Kidney tubule cell (primary cell): Measurements from ENCODE around the gene NDOR1.
A peak's percentile ranks its signal among the peaks of the same experiment; 100 is the strongest.

Experiments used
- DNase-seq: peaks from one replicate; pipeline ENCODE4 v3.0.0-alpha.2; 2018; ENCODE audit warnings: low spot score

NDOR1 gene

DNA sequence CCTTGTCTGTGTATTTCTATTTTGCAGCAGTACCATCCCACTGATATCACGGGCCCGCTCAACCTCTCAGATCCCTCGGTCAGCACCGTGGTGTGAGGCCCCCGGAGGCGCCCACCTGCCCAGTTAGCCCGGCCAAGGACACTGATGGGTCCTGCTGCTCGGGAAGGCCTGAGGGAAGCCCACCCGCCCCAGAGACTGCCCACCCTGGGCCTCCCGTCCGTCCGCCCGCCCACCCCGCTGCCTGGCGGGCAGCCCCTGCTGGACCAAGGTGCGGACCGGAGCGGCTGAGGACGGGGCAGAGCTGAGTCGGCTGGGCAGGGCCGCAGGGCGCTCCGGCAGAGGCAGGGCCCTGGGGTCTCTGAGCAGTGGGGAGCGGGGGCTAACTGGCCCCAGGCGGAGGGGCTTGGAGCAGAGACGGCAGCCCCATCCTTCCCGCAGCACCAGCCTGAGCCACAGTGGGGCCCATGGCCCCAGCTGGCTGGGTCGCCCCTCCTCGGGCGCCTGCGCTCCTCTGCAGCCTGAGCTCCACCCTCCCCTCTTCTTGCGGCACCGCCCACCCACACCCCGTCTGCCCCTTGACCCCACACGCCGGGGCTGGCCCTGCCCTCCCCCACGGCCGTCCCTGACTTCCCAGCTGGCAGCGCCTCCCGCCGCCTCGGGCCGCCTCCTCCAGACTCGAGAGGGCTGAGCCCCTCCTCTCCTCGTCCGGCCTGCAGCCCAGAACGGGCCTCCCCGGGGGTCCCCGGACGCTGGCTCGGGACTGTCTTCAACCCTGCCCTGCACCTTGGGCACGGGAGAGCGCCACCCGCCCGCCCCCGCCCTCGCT is 37.5 kb upstream of the NDOR1 start:
- DNase-seq, result no peak

DNA sequence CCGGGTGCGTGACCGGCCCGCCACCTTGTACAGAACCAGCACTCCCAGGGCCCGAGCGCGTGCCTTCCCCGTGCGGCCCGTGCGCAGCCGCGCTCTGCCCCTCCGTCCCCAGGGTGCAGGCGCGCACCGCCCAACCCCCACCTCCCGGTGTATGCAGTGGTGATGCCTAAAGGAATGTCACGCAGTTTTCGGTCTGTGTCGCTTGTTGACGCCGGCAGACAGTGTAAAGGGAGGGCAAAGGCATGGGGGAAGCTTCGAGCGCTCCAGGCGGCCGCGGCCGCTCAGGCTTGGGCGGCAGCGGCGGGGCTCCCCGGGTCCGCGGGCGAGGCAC is 37.0 kb upstream of the NDOR1 start:
- no peak for DNase-seq

DNA sequence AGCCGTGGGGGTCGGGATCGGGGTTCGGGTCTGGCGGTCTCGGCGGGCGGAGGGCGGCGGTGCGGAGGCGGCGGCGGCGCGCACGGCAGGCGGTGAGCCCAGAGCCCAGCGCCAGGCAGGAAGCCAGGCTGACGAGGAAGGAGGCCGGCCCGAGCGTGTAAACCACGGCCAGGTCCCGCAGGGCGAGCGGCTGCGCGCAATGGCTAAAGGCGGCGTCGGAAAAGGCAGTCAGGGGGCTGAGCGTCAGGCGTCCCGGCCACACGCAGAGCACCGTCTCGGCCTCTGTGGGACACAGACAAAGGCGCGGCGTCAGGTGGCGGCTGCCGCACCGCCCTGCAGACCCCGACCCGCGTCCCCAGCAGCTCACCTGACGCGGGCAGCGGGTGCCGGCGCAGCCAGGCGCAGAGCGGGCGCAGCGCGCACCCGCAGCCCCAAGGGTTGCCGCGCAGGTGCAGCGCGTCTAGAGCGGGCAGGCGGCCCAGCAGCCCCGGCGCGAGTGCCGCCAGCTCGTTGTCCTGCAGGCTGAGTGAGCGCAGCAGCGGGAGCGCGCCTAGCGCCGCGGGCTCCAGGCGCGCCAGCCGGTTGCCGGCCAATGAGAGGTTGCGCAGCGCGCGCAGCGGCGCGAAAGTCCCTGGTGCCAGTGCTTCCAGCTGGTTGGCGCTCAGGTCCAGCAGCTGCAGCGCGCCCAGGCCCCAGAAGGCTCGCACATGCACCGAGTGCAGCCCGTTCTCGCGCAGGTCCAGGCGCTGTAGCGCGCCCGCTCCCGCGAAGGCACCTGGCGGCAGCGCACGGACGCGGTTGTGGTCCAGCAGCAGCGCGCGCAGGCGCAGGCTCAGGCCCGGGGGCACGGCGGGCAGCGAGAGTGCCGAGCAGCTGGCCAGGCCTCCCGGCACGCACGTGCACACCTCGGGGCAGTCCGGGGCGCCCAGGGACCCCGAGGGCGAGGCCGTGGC is 36.3 kb upstream of the NDOR1 start:
- peak; percentile 64 for DNase-seq

DNA sequence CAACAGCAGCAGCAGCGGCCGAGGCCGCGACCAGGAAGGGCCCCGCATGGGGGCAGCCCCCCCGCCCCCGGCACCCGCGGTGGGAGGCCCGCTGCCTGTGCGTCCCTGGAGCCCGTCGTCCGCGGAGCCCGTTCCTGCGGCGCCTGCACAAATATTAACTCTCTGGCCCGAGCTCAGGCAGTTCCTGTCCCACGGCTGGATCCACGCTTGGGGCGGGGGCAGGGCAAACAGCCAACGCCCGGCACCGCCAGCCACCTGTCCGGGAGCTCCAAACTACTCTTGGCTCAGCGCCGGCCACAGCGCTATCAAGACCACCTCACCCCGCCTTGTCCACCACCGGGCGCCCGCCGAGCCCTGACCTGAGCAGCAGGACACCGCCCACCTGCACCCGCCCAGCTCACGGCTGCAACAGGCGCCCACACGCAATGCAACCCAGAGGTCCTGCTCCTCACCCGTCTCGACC is 35.6 kb upstream of the NDOR1 start, which contains the start of gene LRRC26:
LRRC26 (minus strand) TSS at position 156 of the 463 bp plus-strand sequence; CDS start at position 48, 108 bp downstream.
- no peak for DNase-seq

DNA sequence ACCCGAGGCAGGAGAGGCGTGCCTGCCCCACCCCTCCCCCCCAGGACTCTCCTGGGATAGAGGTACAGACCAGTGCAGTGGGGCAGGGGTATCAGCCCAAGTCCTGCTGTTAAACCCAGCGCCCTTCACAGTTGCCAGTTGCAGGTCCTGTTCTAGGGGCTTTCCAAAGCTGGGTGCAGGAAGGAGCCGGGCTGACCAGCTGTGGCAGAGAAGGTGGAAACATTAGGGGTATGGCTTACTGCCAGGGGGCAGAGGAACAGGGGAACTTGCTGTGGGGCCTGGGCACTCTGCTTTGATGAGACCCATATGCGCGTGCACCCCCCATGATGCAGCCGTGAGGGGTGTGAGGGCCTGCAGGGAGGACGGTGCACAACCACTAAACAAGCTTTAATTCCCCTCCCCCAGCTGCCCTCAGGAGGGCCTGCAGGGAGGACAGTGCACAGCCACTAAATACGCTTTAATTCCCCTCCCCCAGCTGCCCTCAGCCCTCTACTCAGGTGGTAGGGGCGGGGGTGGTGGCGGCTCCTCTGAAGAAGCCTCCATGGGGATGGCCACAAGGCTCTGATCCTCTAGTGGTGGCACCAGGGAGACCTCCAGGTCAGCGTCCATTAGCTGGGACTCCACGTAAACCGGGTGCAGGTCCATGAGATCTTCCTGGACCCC is 34.9 kb upstream of the NDOR1 start:
- no peak for DNase-seq

DNA sequence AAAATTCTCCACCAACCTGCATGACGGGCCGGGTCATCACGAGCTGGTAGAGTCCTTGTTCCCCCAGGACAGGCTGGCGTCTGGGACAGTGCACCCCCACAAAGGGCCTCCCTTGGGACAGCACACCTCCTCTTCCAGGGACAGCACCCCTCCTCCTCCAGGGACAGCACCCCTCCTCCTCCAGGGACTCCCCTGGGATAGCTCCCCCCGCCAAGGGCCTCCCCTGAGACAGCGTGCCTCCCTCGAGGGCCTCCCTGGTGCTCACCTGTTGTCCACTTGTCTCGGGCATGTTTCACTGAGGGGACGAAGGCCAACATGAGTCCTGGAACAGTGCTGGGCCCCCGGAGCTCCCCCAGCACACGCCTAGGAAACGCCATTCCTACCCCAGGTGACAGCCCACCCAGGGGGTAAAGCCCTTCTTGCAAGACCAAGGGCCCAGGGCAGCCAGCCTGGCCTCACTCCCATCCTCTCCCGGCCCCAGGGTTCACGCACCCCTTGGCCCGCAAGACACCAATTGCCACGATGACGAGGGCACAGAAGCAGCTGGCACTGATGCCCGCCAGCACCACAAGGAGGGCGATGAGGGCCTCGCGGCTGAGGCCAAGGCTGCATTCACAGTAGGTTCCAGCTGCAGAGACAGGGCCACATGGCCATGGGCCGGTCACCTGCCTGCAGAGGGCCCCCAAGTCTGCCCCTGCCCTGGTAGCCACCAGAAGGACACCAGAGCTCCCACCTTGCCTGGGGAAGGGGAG is 34.2 kb upstream of the NDOR1 start:
- DNase-seq, result no peak

DNA sequence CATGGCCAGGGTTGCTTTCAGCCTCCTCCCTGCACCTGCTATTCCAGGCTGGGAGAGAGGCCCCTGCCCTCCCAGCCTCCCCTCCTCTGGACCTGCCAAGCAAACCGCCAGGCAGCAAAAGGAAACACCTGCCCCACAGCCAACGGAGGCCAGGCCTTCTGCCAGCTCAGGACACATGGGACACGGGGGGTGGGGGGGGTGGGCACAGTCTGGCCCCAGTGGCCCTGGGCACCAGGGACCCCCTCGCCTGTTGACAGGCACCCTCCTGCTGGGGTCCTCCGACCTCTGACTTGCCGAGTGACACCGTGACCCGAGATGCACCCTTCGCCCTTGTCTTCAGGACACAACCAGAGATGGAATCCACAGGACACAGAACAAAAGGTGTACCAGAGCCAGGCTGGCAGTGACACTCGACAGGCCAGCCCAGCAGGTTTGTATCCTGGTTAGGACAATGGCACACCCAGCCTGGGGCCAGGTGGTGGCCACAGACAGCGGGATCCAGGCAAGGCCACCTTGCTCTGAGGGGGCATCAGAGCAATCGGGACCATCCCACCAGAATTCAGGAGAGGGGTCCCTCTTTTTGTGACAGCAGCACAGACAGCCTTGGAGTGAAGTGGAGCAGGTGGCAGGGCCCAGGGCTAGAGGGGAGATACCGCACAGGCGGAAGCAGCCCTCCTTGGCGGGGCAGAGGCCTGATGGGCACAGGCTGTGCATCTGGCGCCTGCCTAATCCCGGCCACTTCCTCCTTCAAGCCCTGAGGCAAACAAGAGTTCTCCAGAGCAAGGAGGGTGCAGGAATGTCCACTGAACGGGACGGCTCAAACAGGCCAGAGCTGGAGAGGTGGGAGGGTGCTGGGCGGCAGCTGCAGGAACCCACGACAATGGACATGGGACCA is 32.4 kb upstream of the NDOR1 start:
- DNase-seq, result no peak

DNA sequence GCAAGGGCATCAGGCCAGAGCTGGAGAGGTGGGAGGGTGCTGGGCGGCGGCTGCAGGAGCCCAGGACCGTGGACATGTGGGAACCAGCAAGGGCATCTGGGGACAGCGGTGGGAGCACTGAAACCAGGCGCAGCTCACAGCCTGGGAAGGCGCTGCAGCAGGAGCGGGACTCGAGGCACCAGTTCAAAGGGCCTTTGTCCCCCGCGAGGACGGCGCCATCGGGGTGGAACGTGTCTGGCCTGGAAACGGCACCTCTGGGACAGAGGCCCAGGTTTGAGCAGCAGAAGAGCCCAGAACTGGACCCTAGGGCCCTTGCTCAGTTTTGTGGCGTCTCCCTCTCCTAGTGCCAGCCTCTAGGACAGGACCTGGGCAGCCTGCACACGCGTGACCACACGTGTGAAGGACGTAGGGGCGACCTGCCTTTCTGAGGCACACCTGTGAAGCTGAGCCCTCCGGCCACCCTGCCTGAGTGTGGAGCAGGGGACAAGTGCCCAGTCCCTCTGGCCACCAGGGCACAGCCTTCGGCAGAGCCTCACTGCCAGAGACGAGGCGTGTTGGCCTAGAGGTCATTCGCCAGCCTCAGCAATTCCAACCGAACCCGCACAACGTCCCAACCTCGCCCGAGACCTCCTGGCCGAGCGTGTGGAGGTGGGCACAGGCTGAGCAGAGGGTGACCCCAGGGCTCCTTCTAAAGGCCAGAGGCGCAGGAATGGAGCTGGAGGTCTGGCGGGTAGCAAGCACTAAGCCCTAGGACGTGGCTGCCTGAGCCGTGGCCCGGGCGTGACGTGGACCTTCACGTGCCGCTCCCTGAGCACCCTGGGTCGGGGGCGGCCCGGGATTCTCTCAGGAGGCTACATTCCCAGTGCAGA is 31.5 kb upstream of the NDOR1 start:
- DNase-seq, result no peak

DNA sequence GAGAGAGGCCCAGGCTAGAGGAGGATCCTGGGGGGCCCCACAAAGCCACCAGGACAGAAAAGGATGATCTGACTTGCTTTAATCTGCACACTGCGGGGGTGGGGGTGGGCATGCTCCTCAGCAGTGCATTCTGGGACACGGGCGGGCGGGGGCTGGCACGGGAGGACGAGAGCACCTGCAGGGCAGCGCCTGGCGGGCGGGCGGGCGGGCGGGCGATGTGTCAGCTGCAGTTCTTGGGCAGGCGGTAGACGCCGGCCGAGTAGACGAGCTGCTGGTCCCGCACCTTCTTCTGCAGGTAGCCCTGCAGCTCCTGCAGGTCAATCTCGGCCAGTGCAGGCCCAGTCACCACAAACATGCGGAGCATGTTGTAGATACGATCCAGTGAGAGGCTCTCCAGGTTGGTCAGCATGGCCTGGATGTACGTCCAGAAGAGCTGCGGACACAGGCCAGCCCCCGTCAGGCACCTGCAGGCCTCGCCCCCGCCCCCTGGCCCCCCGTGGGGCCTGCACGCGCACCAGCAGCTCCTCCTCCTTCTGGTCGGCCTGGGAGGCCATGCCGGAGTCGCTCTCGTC is 30.7 kb upstream of the NDOR1 start:
- peak; percentile 41 for DNase-seq

DNA sequence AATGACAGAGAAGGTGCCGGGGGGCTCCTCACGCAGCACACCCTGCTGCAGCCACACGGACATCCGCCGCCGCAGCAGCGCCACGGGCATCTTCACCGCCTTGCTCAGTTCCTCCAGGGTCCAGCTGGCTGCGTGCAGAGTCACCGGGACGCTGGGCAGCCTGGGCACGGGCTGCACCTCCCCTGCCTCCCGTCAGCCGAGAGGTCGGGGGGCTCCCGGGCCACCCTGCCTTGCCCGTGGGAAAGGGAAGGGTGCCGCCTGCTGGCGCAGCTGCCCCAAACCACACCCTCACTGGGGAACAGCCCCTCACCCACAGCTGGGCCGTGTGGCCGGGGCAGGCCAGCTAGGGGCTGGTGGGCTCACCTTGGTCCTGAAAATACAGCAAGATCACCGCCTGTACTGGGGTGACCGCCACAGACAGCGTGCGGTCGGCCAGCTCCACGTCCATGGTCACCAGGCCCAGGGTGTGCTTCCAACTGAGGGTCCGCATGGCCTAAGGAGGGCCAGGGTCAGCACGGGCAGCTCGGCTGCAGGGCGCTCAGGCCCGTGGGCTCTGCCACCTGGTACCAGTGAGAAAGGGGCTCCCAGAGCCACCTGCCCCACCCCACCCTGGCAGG is 30.0 kb upstream of the NDOR1 start:
- no peak for DNase-seq

DNA sequence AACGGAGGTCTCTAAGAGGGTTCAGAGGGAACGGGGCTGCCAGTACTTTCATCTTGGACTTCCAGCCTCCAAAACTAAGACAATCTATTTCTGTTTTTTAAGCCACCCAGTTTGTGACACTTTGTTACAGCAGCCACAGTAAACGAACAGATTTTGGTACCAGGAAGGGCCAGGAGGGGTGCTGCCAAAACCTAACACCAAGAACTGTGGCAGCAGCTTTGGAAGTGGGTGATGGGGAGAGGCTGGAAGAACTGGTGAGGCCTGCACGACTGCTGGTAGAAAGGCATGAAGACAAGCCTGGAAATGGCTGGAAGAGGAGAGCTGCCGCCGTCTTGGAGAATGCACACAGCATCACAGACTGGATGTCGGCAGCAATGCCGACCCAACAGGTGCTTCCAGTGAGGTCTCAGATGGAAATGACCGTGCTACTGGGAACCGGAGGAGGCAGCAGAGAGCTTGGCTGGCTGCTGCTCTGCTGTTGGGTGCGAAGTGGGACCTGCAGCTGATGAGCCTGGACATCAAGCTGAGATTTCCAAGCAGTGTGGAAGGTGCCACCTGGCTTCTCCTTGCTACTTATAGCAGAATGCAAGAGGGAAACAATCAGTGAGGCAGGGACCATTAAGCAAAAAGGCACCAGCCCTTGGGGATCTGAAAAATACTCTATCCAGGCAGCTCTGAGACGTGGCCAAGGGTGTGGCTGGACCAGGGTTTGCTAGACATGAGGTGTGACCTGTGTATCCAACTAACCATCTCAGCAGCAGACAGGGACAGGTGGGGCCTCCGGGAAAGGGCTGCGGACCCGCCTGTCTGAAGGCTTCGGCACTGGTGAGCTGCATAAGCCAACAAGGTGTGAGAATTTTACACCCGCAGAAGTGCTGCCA is 29.0 kb upstream of the NDOR1 start:
- peak; percentile 52 for DNase-seq

DNA sequence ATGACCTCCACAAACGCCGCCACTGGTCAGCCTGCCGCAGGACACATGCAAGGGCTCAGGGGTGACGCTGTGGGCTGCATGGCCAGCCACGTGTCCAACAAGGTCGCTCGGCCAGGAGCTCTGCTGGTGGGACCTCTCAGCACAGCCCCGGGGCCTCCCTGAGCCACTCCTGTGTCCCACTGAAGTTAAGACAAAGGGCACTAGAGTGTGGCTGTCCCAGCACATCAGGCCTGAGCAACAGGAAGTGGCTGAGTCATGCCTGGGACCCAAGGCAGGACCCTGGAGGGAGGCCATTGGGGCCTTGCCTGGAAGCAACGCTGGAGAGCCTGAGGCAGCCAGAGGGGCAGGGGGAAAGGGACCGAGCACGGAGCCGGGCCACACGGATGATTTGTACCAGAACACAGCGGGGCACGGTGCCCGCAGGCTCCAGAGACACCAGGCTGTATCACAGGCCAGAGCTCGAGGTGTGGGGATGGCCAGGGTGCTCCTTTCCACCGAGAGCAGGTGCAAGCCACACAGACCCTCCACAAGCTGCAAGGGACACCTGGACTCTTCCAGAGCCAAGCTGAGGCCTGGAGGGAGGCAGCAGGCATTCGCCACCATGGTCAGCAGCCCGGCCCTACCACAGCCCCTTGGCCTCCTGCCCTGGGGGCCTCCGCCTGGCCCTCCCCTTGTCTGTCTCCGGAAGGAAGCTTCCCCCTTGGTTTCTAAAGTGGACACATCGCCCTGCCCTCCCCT is 27.1 kb upstream of the NDOR1 start:
- DNase-seq, result peak; percentile 44

DNA sequence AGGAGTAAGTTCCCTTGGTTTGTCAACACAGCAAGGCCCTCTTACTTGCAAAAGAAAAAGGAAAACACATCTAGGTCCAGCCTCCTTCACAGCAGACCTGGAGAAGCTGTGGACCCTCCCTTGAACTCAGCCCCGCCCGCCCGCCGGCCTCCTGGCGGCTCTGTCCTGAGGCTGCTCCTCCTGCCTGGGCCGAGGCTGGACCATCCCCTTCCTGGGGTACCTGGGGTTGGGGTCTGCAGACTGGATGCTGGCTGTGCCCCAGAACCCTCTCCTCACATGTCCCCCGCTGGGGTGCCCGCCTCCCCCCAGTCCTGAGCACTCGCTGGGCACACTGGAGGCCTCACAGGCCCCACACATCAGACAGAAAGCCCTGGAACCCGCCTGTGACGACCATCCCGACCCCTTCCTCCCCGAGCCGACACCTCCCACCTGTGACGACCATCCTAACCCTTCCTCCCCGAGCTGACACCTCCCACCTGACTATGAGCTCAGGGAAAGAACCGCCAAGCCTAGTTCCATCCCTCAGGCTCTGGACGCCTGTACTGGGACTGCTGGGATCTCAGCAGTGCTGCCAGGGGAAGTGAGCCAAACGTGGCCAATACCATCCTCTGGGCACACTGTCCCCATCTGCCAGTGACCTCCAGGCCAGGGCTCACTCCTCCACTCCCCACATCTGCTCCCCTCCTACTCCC is 26.4 kb upstream of the NDOR1 start:
- no peak for DNase-seq

DNA sequence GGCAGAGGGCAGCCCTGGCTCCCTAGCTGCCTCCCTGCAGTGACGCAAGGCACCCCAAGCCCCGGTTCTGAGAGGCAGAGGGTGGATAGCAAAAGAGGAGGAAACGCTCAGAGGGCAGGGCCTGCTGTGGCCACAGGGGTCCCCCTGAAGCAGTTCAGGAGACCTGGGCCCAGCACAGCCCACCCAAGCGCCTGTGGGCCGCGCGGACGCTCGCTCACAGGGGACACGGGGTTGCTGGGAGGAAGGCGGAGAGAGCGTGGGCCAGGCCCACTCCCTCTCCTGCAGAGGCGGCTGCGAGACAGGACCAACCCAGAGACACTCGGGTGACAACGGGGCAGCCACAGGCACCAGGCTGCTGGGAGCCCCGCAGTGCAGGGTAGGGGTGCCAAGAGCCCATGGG is 25.7 kb upstream of the NDOR1 start:
- DNase-seq, result no peak

DNA sequence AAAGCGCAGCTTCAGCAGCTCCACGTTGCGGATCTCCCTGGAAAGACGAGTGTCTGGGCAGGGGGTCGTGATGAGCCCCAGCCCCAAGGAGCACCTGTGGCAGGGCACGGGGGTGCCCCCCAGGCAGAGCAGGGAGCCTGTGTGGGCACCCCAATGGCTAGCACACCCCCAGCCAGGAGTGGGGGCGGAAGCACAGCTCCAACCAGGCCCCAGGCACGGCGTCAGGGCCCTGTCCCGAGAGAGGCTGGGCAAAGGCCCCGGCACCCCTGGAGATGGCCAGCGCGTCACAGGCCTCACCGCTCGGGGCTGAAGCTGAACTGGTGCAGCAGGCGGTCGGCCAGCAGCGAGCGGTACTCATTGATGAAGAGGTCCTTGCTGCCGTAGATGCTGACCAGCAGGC is 25.0 kb upstream of the NDOR1 start:
- DNase-seq, result no peak

DNA sequence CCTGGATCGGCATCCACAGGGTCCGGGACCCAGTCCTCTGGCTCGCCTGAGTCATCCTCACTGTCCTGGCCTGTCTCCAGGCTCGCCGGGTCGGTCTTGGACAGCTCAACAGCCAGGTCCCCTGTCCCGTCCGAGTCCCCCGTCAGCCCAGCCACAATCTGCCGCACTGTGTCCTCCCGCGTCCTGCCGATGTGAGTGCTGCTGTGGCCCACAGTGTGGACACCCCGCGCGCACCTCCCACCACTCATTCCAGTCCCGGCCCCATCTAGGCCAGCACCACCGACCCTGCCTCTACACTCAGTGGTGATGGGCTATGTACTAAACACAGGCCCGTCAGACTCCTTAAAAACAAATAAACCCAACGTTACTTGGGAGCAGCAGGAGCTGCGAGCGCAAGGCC is 23.8 kb upstream of the NDOR1 start:
- DNase-seq, result no peak

DNA sequence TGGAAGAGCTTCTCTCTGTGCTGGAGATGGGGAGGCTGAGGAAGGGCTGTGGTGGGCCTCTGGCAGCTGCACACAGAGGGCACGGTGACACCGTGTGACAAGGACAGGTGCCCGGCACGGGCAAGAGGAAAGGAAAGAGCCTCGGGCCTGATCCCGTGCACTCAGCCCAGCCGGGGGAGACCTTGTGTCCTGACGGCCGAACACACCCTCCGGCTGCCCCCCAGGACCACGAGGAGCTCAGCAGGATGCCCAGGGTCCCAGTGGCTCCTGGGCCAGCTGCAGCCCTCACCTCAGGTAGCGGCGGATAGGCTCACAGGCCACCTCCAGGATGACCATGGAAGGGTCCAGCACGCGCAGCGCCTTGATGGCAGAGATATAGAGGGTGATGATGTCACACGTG is 22.7 kb upstream of the NDOR1 start:
- DNase-seq, result no peak
